Measurements from ENCODE around the gene SH2D7. TPM values are rescaled to one million over a fixed set of nuclear protein-coding genes. Genes with fewer than 3 reads are reported as not detected.

Gene SH2D7
- total and polyA plus RNA-seq, 2 experiments from 2014 or later: not detected

- H3K9ac ChIP-seq: peak overlapping the region; percentile 17; the same call in 1 of the 2 replicates
- H3K4me1 ChIP-seq (ENCODE audit: insufficient read depth): peaks cover 55% of the 10 kb centered on the region
- H3K4me3 ChIP-seq: 0 out of 2 replicates have a peak overlapping the region, but pooled peaks have one; percentile 18
- H3F3A ChIP-seq (ENCODE audit: insufficient read depth): peaks cover 54% of the 10 kb centered on the region
- peaks cover 64% of the 10 kb centered on the region for H3K79me2 ChIP-seq (ENCODE audit: insufficient read depth)
- no peak overlapping the region for H2AFZ ChIP-seq
- in situ Hi-C loops (cut with MboI): no loop called here
- H3K27me3 ChIP-seq (replicated peaks; ENCODE audit: insufficient read depth): no peaks in the 10 kb centered on the region
- H3K27ac ChIP-seq: peak overlapping the region; percentile 71
- no peaks in the 10 kb centered on the region for H3K9me3 ChIP-seq (ENCODE audit: low read depth)
- DNase-seq: peak; percentile 65
- no peaks in the 10 kb centered on the region for H3K9me2 ChIP-seq (ENCODE audit: insufficient read depth)
- TF ChIP-seq EZH2phosphoT487 (IDR thresholded peaks at IDR 0.05; ENCODE audit: insufficient read depth, low read depth) (no peak), EZH2 (IDR thresholded peaks at IDR 0.05; ENCODE audit: insufficient read depth, poor library complexity, severe bottlenecking) (no peak)
- peak overlapping the region; percentile 54 for H3K4me2 ChIP-seq (ENCODE audit: unreplicated experiment)
- H4K20me1 ChIP-seq (ENCODE audit: insufficient read depth): 0 out of 2 replicates have a peak, but pooled peaks cover 3% of the 10 kb centered on the region
- WGBS, 2 experiments (ENCODE audit: low coverage in 1 of 2, low lambda C conversion rate in 2 of 2, missing lambda C conversion rate in 2 of 2): 4 to 14% methylated on average over 1 of the region's 1 CpG
- H3K36me3 ChIP-seq (ENCODE audit: low read depth): 0 out of 2 replicates have a peak, but pooled peaks cover 8% of the 10 kb centered on the region
Observed at GRCh38 chr15:78050826-78051225, 41.5 kb upstream of the SH2D7 start.

DNA sequence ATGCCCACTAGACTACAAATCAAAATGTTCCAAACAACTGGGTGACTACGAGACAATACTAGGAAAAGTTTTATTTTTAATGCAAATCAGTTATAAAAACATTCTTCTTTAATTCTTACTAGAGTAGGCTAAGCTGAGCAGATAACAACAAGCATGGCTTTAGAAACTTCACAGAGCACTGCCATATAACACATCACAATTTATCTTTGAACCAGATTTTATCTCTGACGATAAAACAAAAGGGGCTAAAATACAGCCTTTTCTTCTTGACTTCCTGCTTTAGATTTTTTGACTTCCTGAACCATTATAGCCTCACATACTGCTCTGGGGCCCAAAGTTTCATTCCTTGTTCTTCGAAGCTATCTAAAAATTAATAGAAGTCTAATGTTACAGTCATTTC, 40.8 kb upstream of the SH2D7 start:
- no peak for TF ChIP-seq EZH2phosphoT487 (IDR thresholded peaks at IDR 0.05; ENCODE audit: insufficient read depth, low read depth)
- TF ChIP-seq EZH2 (IDR thresholded peaks at IDR 0.05; ENCODE audit: insufficient read depth, poor library complexity, severe bottlenecking): no peak
- Histone ChIP-seq H3K27ac (peak overlapping the region; percentile 71; the same call in 1 of the 2 replicates), H3K9me3 (ENCODE audit: low read depth) (no peaks in the 10 kb centered on the region), H3K79me2 (ENCODE audit: insufficient read depth) (peaks cover 63% of the 10 kb centered on the region), H3K4me1 (ENCODE audit: insufficient read depth) (peaks cover 63% of the 10 kb centered on the region), H2AFZ (no peak overlapping the region), H3F3A (ENCODE audit: insufficient read depth) (peaks cover 50% of the 10 kb centered on the region), H3K4me3 (no peak overlapping the region), H3K27me3 (replicated peaks; ENCODE audit: insufficient read depth) (no peaks in the 10 kb centered on the region), H3K9ac (0 out of 2 replicates have a peak overlapping the region, but pooled peaks have one; percentile 17), H3K9me2 (ENCODE audit: insufficient read depth) (no peaks in the 10 kb centered on the region), H3K4me2 (ENCODE audit: unreplicated experiment) (no peak overlapping the region), H3K36me3 (ENCODE audit: low read depth) (0 out of 2 replicates have a peak, but pooled peaks cover 8% of the 10 kb centered on the region), H4K20me1 (ENCODE audit: insufficient read depth) (0 out of 2 replicates have a peak, but pooled peaks cover 3% of the 10 kb centered on the region)
- in situ Hi-C loops (cut with MboI): no loop called here
- 82 to 91% methylated on average over 3 of the region's 3 CpGs for WGBS, 2 experiments (ENCODE audit: low coverage in 1 of 2, low lambda C conversion rate in 2 of 2, missing lambda C conversion rate in 2 of 2)
- no peak for DNase-seq

GRCh38 chr15:78052001-78052401, 40.4 kb upstream of the SH2D7 start:
- no peaks in the 10 kb centered on the region for H3K27me3 ChIP-seq (replicated peaks; ENCODE audit: insufficient read depth)
- H3K79me2 ChIP-seq (ENCODE audit: insufficient read depth): peaks cover 64% of the 10 kb centered on the region
- in situ Hi-C loops (cut with MboI): no loop called here
- 0 out of 2 replicates have a peak, but pooled peaks cover 8% of the 10 kb centered on the region for H3K36me3 ChIP-seq (ENCODE audit: low read depth)
- H3K9ac ChIP-seq: no peak overlapping the region
- no peaks in the 10 kb centered on the region for H3K9me3 ChIP-seq (ENCODE audit: low read depth)
- no peaks in the 10 kb centered on the region for H3K9me2 ChIP-seq (ENCODE audit: insufficient read depth)
- no peak overlapping the region for H3K4me2 ChIP-seq (ENCODE audit: unreplicated experiment)
- peaks cover 47% of the 10 kb centered on the region for H3F3A ChIP-seq (ENCODE audit: insufficient read depth)
- no peak overlapping the region for H2AFZ ChIP-seq
- H3K27ac ChIP-seq: no peak overlapping the region
- peaks cover 65% of the 10 kb centered on the region for H3K4me1 ChIP-seq (ENCODE audit: insufficient read depth)
- DNase-seq: no peak
- no peak overlapping the region for H3K4me3 ChIP-seq
- TF ChIP-seq EZH2phosphoT487 (IDR thresholded peaks at IDR 0.05; ENCODE audit: insufficient read depth, low read depth): no peak
- 0 out of 2 replicates have a peak, but pooled peaks cover 3% of the 10 kb centered on the region for H4K20me1 ChIP-seq (ENCODE audit: insufficient read depth)

DNA sequence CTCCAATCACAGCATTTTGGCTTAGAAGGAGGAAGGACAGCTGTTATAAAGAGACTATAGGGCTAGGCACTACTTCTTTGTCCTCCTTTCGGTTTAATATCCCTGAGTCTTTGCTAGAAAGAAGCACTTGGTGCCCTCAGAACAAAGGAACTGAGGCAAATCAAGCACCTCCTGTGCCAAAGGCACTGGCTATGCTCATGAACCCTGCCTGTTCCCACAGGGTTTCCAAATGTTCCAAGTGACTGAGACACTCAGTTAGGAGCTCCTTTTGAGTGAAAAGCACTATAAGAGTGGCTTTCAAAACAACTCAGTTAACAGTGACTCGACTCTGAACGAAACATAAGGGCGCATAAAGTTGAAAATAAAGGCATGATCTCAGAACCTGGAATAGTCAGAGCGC, 39.8 kb upstream of the SH2D7 start:
- H2AFZ ChIP-seq: no peak overlapping the region
- H3K27me3 ChIP-seq (replicated peaks; ENCODE audit: insufficient read depth): no peaks in the 10 kb centered on the region
- 0 out of 2 replicates have a peak, but pooled peaks cover 8% of the 10 kb centered on the region for H3K36me3 ChIP-seq (ENCODE audit: low read depth)
- DNase-seq: no peak
- no peak overlapping the region for H3K4me2 ChIP-seq (ENCODE audit: unreplicated experiment)
- H3K9ac ChIP-seq: no peak overlapping the region
- TF ChIP-seq EZH2 (IDR thresholded peaks at IDR 0.05; ENCODE audit: insufficient read depth, poor library complexity, severe bottlenecking) (no peak), EZH2phosphoT487 (IDR thresholded peaks at IDR 0.05; ENCODE audit: insufficient read depth, low read depth) (no peak)
- H3K27ac ChIP-seq: no peak overlapping the region
- H3F3A ChIP-seq (ENCODE audit: insufficient read depth): peaks cover 42% of the 10 kb centered on the region
- WGBS, 2 experiments (ENCODE audit: low coverage in 1 of 2, low lambda C conversion rate in 2 of 2, missing lambda C conversion rate in 2 of 2): 93% methylated on average over 5 of the region's 5 CpGs
- H4K20me1 ChIP-seq (ENCODE audit: insufficient read depth): 0 out of 2 replicates have a peak, but pooled peaks cover 3% of the 10 kb centered on the region
- no peaks in the 10 kb centered on the region for H3K9me3 ChIP-seq (ENCODE audit: low read depth)
- H3K9me2 ChIP-seq (ENCODE audit: insufficient read depth): no peaks in the 10 kb centered on the region
- H3K4me1 ChIP-seq (ENCODE audit: insufficient read depth): peaks cover 65% of the 10 kb centered on the region
- H3K79me2 ChIP-seq (ENCODE audit: insufficient read depth): peaks cover 70% of the 10 kb centered on the region
- no peak overlapping the region for H3K4me3 ChIP-seq
- in situ Hi-C loops (cut with MboI): no loop called here

All from GM23248 (cell line).